GM12878 (cell line): Measurements from ENCODE around the gene AHNAK2.

Source experiments
- BRCA1 ChIP-seq: IDR thresholded peaks from 2 replicates; pipeline ENCODE4 v1.6.1; 2011; ENCODE audit warnings: low read depth, low read length, improper control_type of control experiment
- CHD4 ChIP-seq: fragments of 200-600 bp; sonication (generic); IDR thresholded peaks from 2 replicates; pipeline ENCODE4 v1.6.1; 2016; ENCODE audit warnings: mild to moderate bottlenecking
- CREB1 ChIP-seq: IDR thresholded peaks from 2 replicates; pipeline ENCODE4 v1.6.1; 2012; ENCODE audit warnings: low read depth, mild to moderate bottlenecking, inconsistent platforms
- EZH2 ChIP-seq: IDR thresholded peaks from 2 replicates; pipeline ENCODE4 v1.6.1; 2012; ENCODE audit warnings: low read depth, mild to moderate bottlenecking, control low read depth, inconsistent platforms, low read length, borderline replicate concordance; ENCODE audit not compliant: control insufficient read depth
- POLR2A ChIP-seq: IDR thresholded peaks from 2 replicates; pipeline ENCODE4 v1.6.1; 2011; ENCODE audit warnings: low read depth, mild to moderate bottlenecking, low read length
- RFX5 ChIP-seq: IDR thresholded peaks from 2 replicates; pipeline ENCODE4 v1.6.1; 2011; ENCODE audit warnings: low read depth, low read length, improper control_type of control experiment
- TF ChIP-seq, protein P1 (sequence below): fragments of 450-650 bp; IDR thresholded peaks from 2 replicates; pipeline ENCODE4 v1.6.1; 2017; ENCODE audit warnings: mild to moderate bottlenecking
- TF ChIP-seq, protein P2 (sequence below), 3 experiments: IDR thresholded peaks in 2 of 3; conservative IDR thresholded peaks in 1 of 3; 2 replicates each; pipeline ENCODE4 v1.5.1; 2011; ENCODE audit warnings: low read depth in 3 of 3, low read length in 3 of 3, mild to moderate bottlenecking in 3 of 3, control low read depth in 2 of 3, moderate library complexity in 2 of 3, inconsistent platforms in 1 of 3, mixed read lengths in 1 of 3; ENCODE audit not compliant: control insufficient read depth in 2 of 3, insufficient read depth in 1 of 3; ENCODE audit errors: extremely low read depth in 1 of 3
- TF ChIP-seq, protein P3 (sequence below): IDR thresholded peaks from 2 replicates; pipeline ENCODE4 v1.6.1; 2011; ENCODE audit warnings: borderline replicate concordance, low read depth, mild to moderate bottlenecking, moderate library complexity, low read length; ENCODE audit not compliant: insufficient read depth, poor library complexity, severe bottlenecking

- TF ChIP-seq CREB1 (no peak), POLR2A (no peak), CHD4 (no peak), RFX5 (no peak), EZH2 (no peak), BRCA1 (no peak)
- TF ChIP-seq, protein P1, sequence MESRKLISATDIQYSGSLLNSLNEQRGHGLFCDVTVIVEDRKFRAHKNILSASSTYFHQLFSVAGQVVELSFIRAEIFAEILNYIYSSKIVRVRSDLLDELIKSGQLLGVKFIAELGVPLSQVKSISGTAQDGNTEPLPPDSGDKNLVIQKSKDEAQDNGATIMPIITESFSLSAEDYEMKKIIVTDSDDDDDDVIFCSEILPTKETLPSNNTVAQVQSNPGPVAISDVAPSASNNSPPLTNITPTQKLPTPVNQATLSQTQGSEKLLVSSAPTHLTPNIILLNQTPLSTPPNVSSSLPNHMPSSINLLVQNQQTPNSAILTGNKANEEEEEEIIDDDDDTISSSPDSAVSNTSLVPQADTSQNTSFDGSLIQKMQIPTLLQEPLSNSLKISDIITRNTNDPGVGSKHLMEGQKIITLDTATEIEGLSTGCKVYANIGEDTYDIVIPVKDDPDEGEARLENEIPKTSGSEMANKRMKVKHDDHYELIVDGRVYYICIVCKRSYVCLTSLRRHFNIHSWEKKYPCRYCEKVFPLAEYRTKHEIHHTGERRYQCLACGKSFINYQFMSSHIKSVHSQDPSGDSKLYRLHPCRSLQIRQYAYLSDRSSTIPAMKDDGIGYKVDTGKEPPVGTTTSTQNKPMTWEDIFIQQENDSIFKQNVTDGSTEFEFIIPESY: no peak
- TF ChIP-seq, protein P2, sequence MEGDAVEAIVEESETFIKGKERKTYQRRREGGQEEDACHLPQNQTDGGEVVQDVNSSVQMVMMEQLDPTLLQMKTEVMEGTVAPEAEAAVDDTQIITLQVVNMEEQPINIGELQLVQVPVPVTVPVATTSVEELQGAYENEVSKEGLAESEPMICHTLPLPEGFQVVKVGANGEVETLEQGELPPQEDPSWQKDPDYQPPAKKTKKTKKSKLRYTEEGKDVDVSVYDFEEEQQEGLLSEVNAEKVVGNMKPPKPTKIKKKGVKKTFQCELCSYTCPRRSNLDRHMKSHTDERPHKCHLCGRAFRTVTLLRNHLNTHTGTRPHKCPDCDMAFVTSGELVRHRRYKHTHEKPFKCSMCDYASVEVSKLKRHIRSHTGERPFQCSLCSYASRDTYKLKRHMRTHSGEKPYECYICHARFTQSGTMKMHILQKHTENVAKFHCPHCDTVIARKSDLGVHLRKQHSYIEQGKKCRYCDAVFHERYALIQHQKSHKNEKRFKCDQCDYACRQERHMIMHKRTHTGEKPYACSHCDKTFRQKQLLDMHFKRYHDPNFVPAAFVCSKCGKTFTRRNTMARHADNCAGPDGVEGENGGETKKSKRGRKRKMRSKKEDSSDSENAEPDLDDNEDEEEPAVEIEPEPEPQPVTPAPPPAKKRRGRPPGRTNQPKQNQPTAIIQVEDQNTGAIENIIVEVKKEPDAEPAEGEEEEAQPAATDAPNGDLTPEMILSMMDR (IDR thresholded peaks at IDR 0.05 in 2 of 3, conservative IDR thresholded peaks at IDR 0.05 in 1 of 3; ENCODE audit: control insufficient read depth in 2 of 3, extremely low read depth in 1 of 3, insufficient read depth in 1 of 3, low read depth in 3 of 3, low read length in 3 of 3): no peak
- TF ChIP-seq, protein P3, sequence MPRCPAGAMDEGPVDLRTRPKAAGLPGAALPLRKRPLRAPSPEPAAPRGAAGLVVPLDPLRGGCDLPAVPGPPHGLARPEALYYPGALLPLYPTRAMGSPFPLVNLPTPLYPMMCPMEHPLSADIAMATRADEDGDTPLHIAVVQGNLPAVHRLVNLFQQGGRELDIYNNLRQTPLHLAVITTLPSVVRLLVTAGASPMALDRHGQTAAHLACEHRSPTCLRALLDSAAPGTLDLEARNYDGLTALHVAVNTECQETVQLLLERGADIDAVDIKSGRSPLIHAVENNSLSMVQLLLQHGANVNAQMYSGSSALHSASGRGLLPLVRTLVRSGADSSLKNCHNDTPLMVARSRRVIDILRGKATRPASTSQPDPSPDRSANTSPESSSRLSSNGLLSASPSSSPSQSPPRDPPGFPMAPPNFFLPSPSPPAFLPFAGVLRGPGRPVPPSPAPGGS: no peak
Observed at GRCh38 chr14:104957146-104958113, 20.7 kb downstream of the AHNAK2 start.
